GM12878 (cell line): ENCODE results near the gene RECK. TPM values are rescaled to one million over a fixed set of nuclear protein-coding genes. Genes with fewer than 3 reads are reported as not detected.

ENCODE experiments used
- ATAC-seq: fragments of 200-7000 bp; cut with Tn5 transposase; 3 replicates; pipeline ENCODE4 v1.9.1; 2020; ENCODE audit warnings: mild to moderate bottlenecking, moderate library complexity
- BruUV-seq: library from RNA; stranded (reverse); fragments of 400-500 nt; replicated peaks from 2 replicates; lab custom pipeline; 2021; lab: Mats Ljungman, UMichigan
- CTCF ChIA-PET: fragments of 300-600 bp; sonication (Branson Sonifier 250); formaldehyde crosslinking; extraction: SDS; loops from one replicate; lab custom pipeline; 2021; ENCODE audit warnings: inconsistent platforms; lab: Yijun Ruan, JAX
- POLR2A ChIA-PET: fragments of 350-600 bp; formaldehyde crosslinking; extraction: SDS; loops from one replicate; lab custom pipeline; 2021; ENCODE audit warnings: inconsistent platforms; lab: Charles Lee
- RAD21 ChIA-PET: fragments of 300-600 bp; sonication (Branson Sonifier 250); formaldehyde crosslinking; loops from one replicate; lab custom pipeline; 2023; ENCODE audit warnings: antibody characterized with exemption; ENCODE audit not compliant: unreplicated experiment; lab: Charles Lee
- SMC1A ChIA-PET: fragments of 300-600 bp; sonication (Branson Sonifier 250); formaldehyde crosslinking; loops from one replicate; lab custom pipeline; 2023; ENCODE audit not compliant: unreplicated experiment, uncharacterized antibody; lab: Charles Lee
- DNase-seq: peaks from one replicate; pipeline ENCODE4 v3.0.0-alpha.2; 2011; ENCODE audit warnings: low read depth, low spot score
- FAIRE-seq: peaks from 3 replicates; lab custom pipeline; 2011; peaks lifted over from hg19 to GRCh38; lab: Jason Lieb, UNC
- H2AFZ ChIP-seq: 2 replicates; pipeline ENCODE4 v1.6.0; 2011; ENCODE audit warnings: low read depth, low read length, control low read depth; ENCODE audit not compliant: control insufficient read depth
- H3K27ac ChIP-seq: 2 replicates; pipeline ENCODE4 v1.5.1; 2011; ENCODE audit warnings: control low read depth; ENCODE audit not compliant: control insufficient read depth, insufficient read depth
- H3K27me3 ChIP-seq, 2 experiments: replicated peaks in 1 of 2; 2 replicates each; pipeline versions ENCODE4 v1.6.0 to v1.6.1; 2011; ENCODE audit warnings: low read length in 1 of 2; ENCODE audit not compliant: control insufficient read depth in 2 of 2, insufficient read depth in 2 of 2
- H3K36me3 ChIP-seq, 2 experiments: 2 replicates each; pipeline ENCODE4 v1.5.1; 2011; ENCODE audit warnings: low read length in 1 of 2; ENCODE audit not compliant: control insufficient read depth in 2 of 2, insufficient read depth in 2 of 2
- H3K4me1 ChIP-seq: 2 replicates; pipeline ENCODE4 v1.6.1; 2011; ENCODE audit warnings: mild to moderate bottlenecking, low read length, moderate library complexity, mixed read lengths; ENCODE audit not compliant: control insufficient read depth, insufficient read depth
- H3K4me2 ChIP-seq: 2 replicates; pipeline ENCODE4 v1.6.0; 2011; ENCODE audit warnings: control low read depth; ENCODE audit not compliant: control insufficient read depth, insufficient read depth
- H3K4me3 ChIP-seq: fragments of 200-600 bp; sonication (generic); 2 replicates; pipeline ENCODE4 v1.5.1; 2016
- H3K79me2 ChIP-seq: 2 replicates; pipeline ENCODE4 v1.6.0; 2011; ENCODE audit warnings: low read length; ENCODE audit not compliant: control insufficient read depth, insufficient read depth
- H3K9ac ChIP-seq: 2 replicates; pipeline ENCODE4 v1.8.0; 2011; ENCODE audit warnings: low read length, control low read depth, mixed read lengths; ENCODE audit not compliant: control insufficient read depth, insufficient read depth
- H3K9me3 ChIP-seq: replicated peaks from 3 replicates; pipeline ENCODE4 v1.5.1; 2011; ENCODE audit warnings: mild to moderate bottlenecking, low read length; ENCODE audit not compliant: control insufficient read depth, insufficient read depth
- H4K20me1 ChIP-seq: 2 replicates; pipeline ENCODE4 v1.6.0; 2011; ENCODE audit not compliant: control insufficient read depth, insufficient read depth
- USF2 ChIP-seq: IDR thresholded peaks from 2 replicates; pipeline ENCODE4 v1.6.1; 2011; ENCODE audit warnings: low read depth, low read length, improper control_type of control experiment, borderline replicate concordance
- WGBS: methylation state at CpG from one replicate; pipeline ENCODE4 v1.1.6; 2016; ENCODE audit warnings: low lambda C conversion rate; ENCODE audit not compliant: insufficient replicate concordance, insufficient coverage; ENCODE audit errors: missing lambda C conversion rate; 5-methylcytosine and 5-hydroxymethylcytosine counted together
- in situ Hi-C: fragments of 300-500 bp; cut with MboI; formaldehyde crosslinking; loops from 9 replicates; pipeline ENCODE4 v1.14.3; 2018; ENCODE audit warnings: mixed read lengths
- intact Hi-C: fragments of 100-400 bp; cut with micrococcal nuclease; formaldehyde crosslinking; loops from one replicate; pipeline ENCODE4 v1.14.2; 2022; ENCODE audit not compliant: unreplicated experiment
- polyA plus RNA-seq, 11 experiments: library from polyadenylated mRNA; depleted of rRNA in 4 of 11; unstranded in 6 of 11; stranded (reverse) in 5 of 11; fragments of >200 nt; fragmentation: Nextera tagmentation in 4 of 11; fragmentation: Illumina TruSeq in 1 of 11; extraction: Ambion mirVana in 4 of 11; extraction: Trizol in 1 of 11; gene quantifications; 1 replicate in 1 of 11; 2 replicates in 10 of 11; pipeline versions ENCODE4 v1.2.1 to v1.2.3, GENCODE V29; 2011 to 2016; ENCODE audit warnings: inconsistent platforms in 2 of 11, missing spikeins in 2 of 11, low read depth in 1 of 11
- total RNA-seq, 4 experiments: library from RNA; depleted of rRNA in 3 of 4; stranded (reverse); fragments of >200 nt in 3 of 4; fragmentation: Illumina TruSeq in 1 of 4; extraction: Trizol in 1 of 4; gene quantifications; 2 replicates each; pipeline versions ENCODE4 v1.2.1 to v1.2.3, GENCODE V29; 2013 to 2021
- TF ChIP-seq, protein P1 (sequence below): fragments of 450-650 bp; formaldehyde crosslinking; IDR thresholded peaks from 2 replicates; pipeline ENCODE4 v1.4.0; 2020; ENCODE audit warnings: mild to moderate bottlenecking, moderate library complexity

Gene RECK
- total and polyA plus RNA-seq, 10 of the 15 experiments (the other 5 are each of a cell fraction or from before 2014, with no cell fraction given), result 0.02 to 0.40 (median 0.13) TPM

GRCh38 chr9:36123515-36123914, 86.8 kb downstream of the RECK start:
- no peaks in the 10 kb centered on the region for H4K20me1 ChIP-seq
- ChIA-PET SMC1A (interaction anchor here (1.0 to 1.5 kb wide), 3 partner anchors 19 to 43 kb away, joined by 3 to 4 read pairs (median 3); no protein-coding TSS in a partner anchor), CTCF (interaction anchor here (1.5 to 2.6 kb wide), 2 partner anchors 21 to 43 kb away, joined by 7 to 17 read pairs; no protein-coding TSS in a partner anchor), RAD21 (no interaction called here), POLR2A (no interaction called here)
- H3K9me3 ChIP-seq, result no peaks in the 10 kb centered on the region
- H2AFZ ChIP-seq, result no peak overlapping the region
- in situ Hi-C loops, result no loop called here
- no peak overlapping the region for H3K27ac ChIP-seq
- BruUV-seq, result no TSS peak
- no peaks in the 10 kb centered on the region for H3K79me2 ChIP-seq
- no peaks in the 10 kb centered on the region; the same call in 1 of the 2 replicates for H3K4me1 ChIP-seq
- 57% methylated on average over 2 of the region's 2 CpGs for whole genome bisulfite sequencing
- no peak for ATAC-seq
- no peaks in the 10 kb centered on the region for H3K36me3 ChIP-seq
- DNase-seq, result no peak
- no peak overlapping the region for H3K4me2 ChIP-seq
- H3K9ac ChIP-seq, result no peak overlapping the region
- intact Hi-C loops, result no loop called here
- FAIRE-seq, result no peak
- H3K4me3 ChIP-seq, result no peak overlapping the region
- peaks cover 0 to 2% of the 10 kb centered on the region in 2 experiments; a peak in 2 of 4 replicates for H3K27me3 ChIP-seq
- TF ChIP-seq USF2, result no peak
- TF ChIP-seq, protein P1, sequence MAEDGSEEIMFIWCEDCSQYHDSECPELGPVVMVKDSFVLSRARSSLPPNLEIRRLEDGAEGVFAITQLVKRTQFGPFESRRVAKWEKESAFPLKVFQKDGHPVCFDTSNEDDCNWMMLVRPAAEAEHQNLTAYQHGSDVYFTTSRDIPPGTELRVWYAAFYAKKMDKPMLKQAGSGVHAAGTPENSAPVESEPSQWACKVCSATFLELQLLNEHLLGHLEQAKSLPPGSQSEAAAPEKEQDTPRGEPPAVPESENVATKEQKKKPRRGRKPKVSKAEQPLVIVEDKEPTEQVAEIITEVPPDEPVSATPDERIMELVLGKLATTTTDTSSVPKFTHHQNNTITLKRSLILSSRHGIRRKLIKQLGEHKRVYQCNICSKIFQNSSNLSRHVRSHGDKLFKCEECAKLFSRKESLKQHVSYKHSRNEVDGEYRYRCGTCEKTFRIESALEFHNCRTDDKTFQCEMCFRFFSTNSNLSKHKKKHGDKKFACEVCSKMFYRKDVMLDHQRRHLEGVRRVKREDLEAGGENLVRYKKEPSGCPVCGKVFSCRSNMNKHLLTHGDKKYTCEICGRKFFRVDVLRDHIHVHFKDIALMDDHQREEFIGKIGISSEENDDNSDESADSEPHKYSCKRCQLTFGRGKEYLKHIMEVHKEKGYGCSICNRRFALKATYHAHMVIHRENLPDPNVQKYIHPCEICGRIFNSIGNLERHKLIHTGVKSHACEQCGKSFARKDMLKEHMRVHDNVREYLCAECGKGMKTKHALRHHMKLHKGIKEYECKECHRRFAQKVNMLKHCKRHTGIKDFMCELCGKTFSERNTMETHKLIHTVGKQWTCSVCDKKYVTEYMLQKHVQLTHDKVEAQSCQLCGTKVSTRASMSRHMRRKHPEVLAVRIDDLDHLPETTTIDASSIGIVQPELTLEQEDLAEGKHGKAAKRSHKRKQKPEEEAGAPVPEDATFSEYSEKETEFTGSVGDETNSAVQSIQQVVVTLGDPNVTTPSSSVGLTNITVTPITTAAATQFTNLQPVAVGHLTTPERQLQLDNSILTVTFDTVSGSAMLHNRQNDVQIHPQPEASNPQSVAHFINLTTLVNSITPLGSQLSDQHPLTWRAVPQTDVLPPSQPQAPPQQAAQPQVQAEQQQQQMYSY (CRISPR knock-in tag), result no peak
